Activated T-cell treated with anti-CD3 and anti-CD28 coated beads, Interleukin-2, amount 50 U/mL, for 24 hours (primary cell): ENCODE measurements around the gene PARP3.
"Not testable (repeated sequence)": the region's sequence is repeated elsewhere in the genome, so short reads cannot be mapped to it uniquely, and the experiment has no call there.

ENCODE experiments used
- DNase-seq: peaks from one replicate; pipeline ENCODE4 v3.0.0-alpha.2; 2020
- H3K27ac Mint-ChIP-seq: 2 replicates; pipeline ENCODE4 v1.8.0; 2020; ENCODE audit warnings: mild to moderate bottlenecking, mixed read lengths
- H3K27me3 Mint-ChIP-seq: 2 replicates; pipeline ENCODE4 v1.8.0; 2020; ENCODE audit warnings: mixed read lengths
- H3K36me3 Mint-ChIP-seq: 2 replicates; pipeline ENCODE4 v1.8.0; 2020; ENCODE audit warnings: low read depth, mixed read lengths
- H3K4me1 Mint-ChIP-seq: 2 replicates; pipeline ENCODE4 v1.8.0; 2020; ENCODE audit warnings: low read depth, mixed read lengths
- H3K4me3 Mint-ChIP-seq: 2 replicates; pipeline ENCODE4 v1.8.0; 2020; ENCODE audit warnings: mild to moderate bottlenecking, moderate library complexity, mixed read lengths
- H3K9me3 Mint-ChIP-seq: 2 replicates; pipeline ENCODE4 v1.8.0; 2020; ENCODE audit warnings: mixed read lengths

Gene PARP3

GRCh38 chr3:51941798-51942602, at the start of gene PARP3, which contains the start of gene RRP9:
PARP3 (plus strand) TSS chr3:51942363; CDS start chr3:51943356, 993 bp downstream.
RRP9 (minus strand) TSS chr3:51941904; CDS start chr3:51941867, 37 bp downstream.
- Mint-ChIP-seq H3K27ac (peak within 1 kb of the TSS; percentile 95), H3K27me3 (no peaks in the 10 kb centered on the region), H3K4me1 (peaks cover 40% of the 10 kb centered on the region), H3K9me3 (no peaks in the 10 kb centered on the region), H3K36me3 (peaks cover 50% of the 10 kb centered on the region), H3K4me3 (peak within 1 kb of the TSS; percentile 90)
- DNase-seq, result peak; percentile 99

GRCh38 chr3:51894391-51894790, 47.8 kb upstream of the PARP3 start:
- Mint-ChIP-seq H3K4me1 (peaks cover 9% of the 10 kb centered on the region), H3K36me3 (no peaks in the 10 kb centered on the region), H3K4me3 (no peak overlapping the region), H3K27me3 (peaks cover 34% of the 10 kb centered on the region), H3K9me3 (no peaks in the 10 kb centered on the region), H3K27ac (no peak overlapping the region)
- no peak for DNase-seq

- H3K36me3 Mint-ChIP-seq, result no peaks in the 10 kb centered on the region
- H3K9me3 Mint-ChIP-seq, result no peaks in the 10 kb centered on the region
- no peak overlapping the region for H3K4me3 Mint-ChIP-seq
- H3K27ac Mint-ChIP-seq, result no peak overlapping the region
- no peak for DNase-seq
- peaks cover 34% of the 10 kb centered on the region for H3K27me3 Mint-ChIP-seq
- H3K4me1 Mint-ChIP-seq, result peaks cover 9% of the 10 kb centered on the region
Measured at GRCh38 chr3:51894939-51895338, 47.2 kb upstream of the PARP3 start.

GRCh38 chr3:51896607-51897305, 45.4 kb upstream of the PARP3 start:
- no peak overlapping the region for H3K27ac Mint-ChIP-seq
- H3K36me3 Mint-ChIP-seq, result no peaks in the 10 kb centered on the region
- H3K9me3 Mint-ChIP-seq, result no peaks in the 10 kb centered on the region
- H3K4me3 Mint-ChIP-seq, result no peak overlapping the region
- peaks cover 41% of the 10 kb centered on the region for H3K27me3 Mint-ChIP-seq
- no peak for DNase-seq
- H3K4me1 Mint-ChIP-seq, result peaks cover 4% of the 10 kb centered on the region

GRCh38 chr3:51897391-51897790, 44.8 kb upstream of the PARP3 start:
- H3K4me1 Mint-ChIP-seq, result peaks cover 4% of the 10 kb centered on the region
- no peak overlapping the region for H3K4me3 Mint-ChIP-seq
- no peak for DNase-seq
- no peaks in the 10 kb centered on the region for H3K36me3 Mint-ChIP-seq
- peaks cover 47% of the 10 kb centered on the region for H3K27me3 Mint-ChIP-seq
- H3K9me3 Mint-ChIP-seq, result no peaks in the 10 kb centered on the region
- H3K27ac Mint-ChIP-seq, result no peak overlapping the region

- H3K4me1 Mint-ChIP-seq, DNase-seq, H3K27ac Mint-ChIP-seq, H3K36me3 Mint-ChIP-seq, H3K9me3 Mint-ChIP-seq, H3K4me3 Mint-ChIP-seq: not testable (repeated sequence)
- peaks cover 54% of the 10 kb centered on the region for H3K27me3 Mint-ChIP-seq
Measured at GRCh38 chr3:51900043-51900442, 42.1 kb upstream of the PARP3 start.

- not testable (repeated sequence) for H3K4me1 Mint-ChIP-seq, H3K4me3 Mint-ChIP-seq, DNase-seq, H3K9me3 Mint-ChIP-seq, H3K36me3 Mint-ChIP-seq
- Mint-ChIP-seq H3K27me3 (peaks cover 58% of the 10 kb centered on the region), H3K27ac (peak overlapping the region; percentile 63)
Measured at GRCh38 chr3:51902361-51902760, 39.8 kb upstream of the PARP3 start.

GRCh38 chr3:51904034-51904823, 37.9 kb upstream of the PARP3 start:
- Mint-ChIP-seq H3K36me3 (peaks cover 2% of the 10 kb centered on the region), H3K4me3 (no peak overlapping the region), H3K27me3 (peaks cover 52% of the 10 kb centered on the region), H3K4me1 (peaks cover 6% of the 10 kb centered on the region), H3K27ac (no peak overlapping the region), H3K9me3 (peaks cover 2% of the 10 kb centered on the region)
- DNase-seq, result no peak

- H3K4me1 Mint-ChIP-seq, result no peaks in the 10 kb centered on the region
- no peak overlapping the region for H3K4me3 Mint-ChIP-seq
Measured at GRCh38 chr3:51908026-51908425, 34.1 kb upstream of the PARP3 start.

GRCh38 chr3:51916418-51916817, 25.7 kb upstream of the PARP3 start:
- Mint-ChIP-seq H3K27ac (no peak overlapping the region), H3K27me3 (peaks cover 3% of the 10 kb centered on the region), H3K4me1 (no peaks in the 10 kb centered on the region), H3K4me3 (no peak overlapping the region), H3K36me3 (no peaks in the 10 kb centered on the region), H3K9me3 (no peaks in the 10 kb centered on the region)
- DNase-seq, result no peak

More at GRCh38 chr3:51908026-51908425, 34.1 kb upstream of the PARP3 start:
- H3K9me3 Mint-ChIP-seq, result peaks cover 4% of the 10 kb centered on the region
- H3K27ac Mint-ChIP-seq, result no peak overlapping the region
- H3K27me3 Mint-ChIP-seq, result peaks cover 34% of the 10 kb centered on the region
- peaks cover 2% of the 10 kb centered on the region for H3K36me3 Mint-ChIP-seq
- DNase-seq, result no peak

GRCh38 chr3:51921081-51921578, 21.0 kb upstream of the PARP3 start:
- H3K27me3 Mint-ChIP-seq, result peaks cover 3% of the 10 kb centered on the region
- no peaks in the 10 kb centered on the region for H3K4me1 Mint-ChIP-seq
- DNase-seq, result no peak
- no peaks in the 10 kb centered on the region for H3K36me3 Mint-ChIP-seq
- H3K4me3 Mint-ChIP-seq, result no peak overlapping the region
- no peak overlapping the region for H3K27ac Mint-ChIP-seq
- no peaks in the 10 kb centered on the region for H3K9me3 Mint-ChIP-seq

GRCh38 chr3:51927061-51927977, 14.8 kb upstream of the PARP3 start:
- H3K4me1 Mint-ChIP-seq, result no peaks in the 10 kb centered on the region

GRCh38 chr3:51928438-51928837, 13.7 kb upstream of the PARP3 start:
- no peaks in the 10 kb centered on the region for H3K4me1 Mint-ChIP-seq

More at GRCh38 chr3:51927061-51927977, 14.8 kb upstream of the PARP3 start:
- H3K4me3 Mint-ChIP-seq, result no peak overlapping the region
- peaks cover 21% of the 10 kb centered on the region for H3K36me3 Mint-ChIP-seq
- no peak overlapping the region for H3K27ac Mint-ChIP-seq
- no peaks in the 10 kb centered on the region for H3K27me3 Mint-ChIP-seq
- no peaks in the 10 kb centered on the region for H3K9me3 Mint-ChIP-seq
- DNase-seq, result no peak

More at GRCh38 chr3:51928438-51928837, 13.7 kb upstream of the PARP3 start:
- peaks cover 32% of the 10 kb centered on the region for H3K36me3 Mint-ChIP-seq
- no peak for DNase-seq
- H3K27ac Mint-ChIP-seq, result no peak overlapping the region
- no peaks in the 10 kb centered on the region for H3K27me3 Mint-ChIP-seq
- no peaks in the 10 kb centered on the region for H3K9me3 Mint-ChIP-seq
- no peak overlapping the region for H3K4me3 Mint-ChIP-seq
